Osteocyte (in vitro differentiated cells): ENCODE measurements around the gene NLGN2. TPM values are rescaled to one million over a fixed set of nuclear protein-coding genes. Genes with fewer than 3 reads are reported as not detected.

Experiments used
- DNase-seq: peaks from one replicate; pipeline ENCODE4 v3.0.0; 2021; ENCODE audit warnings: mixed read lengths; ENCODE audit not compliant: unreplicated experiment; ENCODE audit errors: extremely low spot score
- H3K27ac Mint-ChIP-seq: one replicate; pipeline ENCODE4 v1.8.0; 2021; ENCODE audit warnings: mild to moderate bottlenecking, mixed read lengths; ENCODE audit not compliant: unreplicated experiment
- H3K27me3 Mint-ChIP-seq: one replicate; pipeline ENCODE4 v1.8.0; 2021; ENCODE audit warnings: mixed read lengths; ENCODE audit not compliant: unreplicated experiment
- H3K36me3 Mint-ChIP-seq: one replicate; pipeline ENCODE4 v1.8.0; 2021; ENCODE audit warnings: mixed read lengths; ENCODE audit not compliant: unreplicated experiment
- H3K4me1 Mint-ChIP-seq: one replicate; pipeline ENCODE4 v1.8.0; 2021; ENCODE audit warnings: mixed read lengths; ENCODE audit not compliant: unreplicated experiment
- H3K4me3 Mint-ChIP-seq: one replicate; pipeline ENCODE4 v1.8.0; 2021; ENCODE audit warnings: mild to moderate bottlenecking, moderate library complexity, mixed read lengths; ENCODE audit not compliant: unreplicated experiment
- H3K9me3 Mint-ChIP-seq: one replicate; pipeline ENCODE4 v1.8.0; 2021; ENCODE audit warnings: mixed read lengths; ENCODE audit not compliant: unreplicated experiment
- CTCF ChIP-seq: fragments of 200-600 bp; sonication (generic); IDR thresholded peaks from 2 replicates; pipeline ENCODE4 v1.5.0; 2021; ENCODE audit warnings: antibody characterized with exemption, mild to moderate bottlenecking, moderate library complexity
- total RNA-seq: library from RNA; stranded (reverse); gene quantifications from 2 replicates; pipeline ENCODE4 v1.2.1, GENCODE V29; 2021

NLGN2 gene
- total RNA-seq, 1 donor from 2014 or later = 56.8 TPM

- H3K27ac Mint-ChIP-seq = no peak within 1 kb of the TSS
Measured at GRCh38 chr17:7419819-7420610, 12.4 kb downstream of the NLGN2 start, which contains the start of gene SPEM1. TSS of gene SPEM1 (plus strand) at chr17:7420324. CDS start at chr17:7420385, 61 bp downstream.

DNA sequence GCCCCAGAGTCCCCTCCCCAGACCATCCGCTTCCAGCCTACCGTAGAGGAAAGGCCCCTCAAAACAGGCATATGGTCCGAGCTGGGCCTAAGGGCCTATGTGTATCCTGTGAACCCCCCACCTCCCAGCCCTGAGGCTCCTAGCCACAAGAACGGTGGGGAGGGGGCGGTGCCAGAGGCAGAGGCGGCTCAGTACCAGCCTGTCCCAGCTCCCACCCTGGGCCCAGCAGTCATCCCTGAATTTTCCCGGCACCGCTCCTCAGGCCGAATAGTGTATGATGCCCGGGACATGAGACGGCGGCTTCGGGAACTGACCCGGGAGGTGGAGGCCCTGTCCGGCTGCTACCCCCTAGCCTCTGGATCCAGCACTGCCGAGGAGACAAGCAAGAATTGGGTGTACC, 13.5 kb downstream of the NLGN2 start:
- Mint-ChIP-seq H3K27me3 (no peaks in the 10 kb centered on the region), H3K9me3 (no peaks in the 10 kb centered on the region), H3K27ac (no peak overlapping the region), H3K4me1 (no peaks in the 10 kb centered on the region), H3K36me3 (peaks cover 6% of the 10 kb centered on the region), H3K4me3 (no peak overlapping the region)
- DNase-seq = no peak
- TF ChIP-seq CTCF = no peak

More at GRCh38 chr17:7419819-7420610, 12.4 kb downstream of the NLGN2 start, which contains the start of gene SPEM1:
- Mint-ChIP-seq H3K4me3 (no peak within 1 kb of the TSS), H3K9me3 (no peaks in the 10 kb centered on the region), H3K4me1 (no peaks in the 10 kb centered on the region), H3K36me3 (peaks cover 9% of the 10 kb centered on the region), H3K27me3 (no peaks in the 10 kb centered on the region)
- no peak for TF ChIP-seq CTCF
- no peak for DNase-seq

- no peak for DNase-seq
- no peak for TF ChIP-seq CTCF
- no peak overlapping the region for H3K27ac Mint-ChIP-seq
- no peaks in the 10 kb centered on the region for H3K27me3 Mint-ChIP-seq
- no peaks in the 10 kb centered on the region for H3K9me3 Mint-ChIP-seq
- no peaks in the 10 kb centered on the region for H3K36me3 Mint-ChIP-seq
- H3K4me3 Mint-ChIP-seq = no peak overlapping the region
- no peaks in the 10 kb centered on the region for H3K4me1 Mint-ChIP-seq
Measured at GRCh38 chr17:7423679-7424078, 16.0 kb downstream of the NLGN2 start.

GRCh38 chr17:7425316-7425715, 17.7 kb downstream of the NLGN2 start, which contains the start of gene SPEM2:
TSS of gene SPEM2 (plus strand) at chr17:7425616. CDS start at chr17:7425689, 73 bp downstream.
- Mint-ChIP-seq H3K36me3 (no peaks in the 10 kb centered on the region), H3K4me3 (no peak within 1 kb of the TSS), H3K27me3 (no peaks in the 10 kb centered on the region), H3K9me3 (no peaks in the 10 kb centered on the region), H3K27ac (no peak within 1 kb of the TSS), H3K4me1 (no peaks in the 10 kb centered on the region)
- TF ChIP-seq CTCF = no peak
- no peak for DNase-seq

DNA sequence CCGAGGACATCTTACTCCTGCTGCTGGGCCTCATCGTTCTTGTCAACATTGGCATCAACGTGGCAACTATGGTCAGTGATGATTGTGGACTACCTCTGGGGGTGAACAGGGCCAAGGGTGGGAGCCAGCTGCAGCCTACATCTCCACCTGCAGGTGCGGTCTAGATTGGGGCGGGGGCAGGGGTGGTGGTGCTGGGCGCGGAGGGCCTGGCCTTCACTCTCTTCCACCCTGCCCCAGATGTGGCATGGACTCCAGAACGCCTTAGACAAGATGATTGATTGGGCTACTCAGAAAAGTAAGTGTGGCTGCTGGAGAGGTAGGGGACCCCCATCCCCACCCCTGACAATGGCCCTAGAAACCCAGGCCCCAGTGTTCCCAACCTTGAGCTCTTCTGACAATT, 18.1 kb downstream of the NLGN2 start:
- DNase-seq = no peak
- no peak overlapping the region for H3K27ac Mint-ChIP-seq
- no peaks in the 10 kb centered on the region for H3K4me1 Mint-ChIP-seq
- no peak for TF ChIP-seq CTCF
- H3K36me3 Mint-ChIP-seq = no peaks in the 10 kb centered on the region
- no peak overlapping the region for H3K4me3 Mint-ChIP-seq
- H3K27me3 Mint-ChIP-seq = no peaks in the 10 kb centered on the region
- H3K9me3 Mint-ChIP-seq = no peaks in the 10 kb centered on the region
